ENCODE data around the gene RPS27. TPM values are rescaled to one million over a fixed set of nuclear protein-coding genes. Genes with fewer than 3 reads are reported as not detected.
"Not testable (repeated sequence)": the region's sequence is repeated elsewhere in the genome, so short reads cannot be mapped to it uniquely, and the experiment has no call there.

RPS27 gene
- total RNA-seq, 2 experiments from 2014 or later: 1,867 to 2,094 TPM

GRCh38 chr1:153970346-153970745 lies 20.2 kb upstream of the RPS27 start:
- POLR2A ChIA-PET: no interaction called here
- peaks cover 26% of the 10 kb centered on the region for H3K36me3 Mint-ChIP-seq (ENCODE audit: low read depth)
- ATAC-seq (no peak), DNase-seq (no peak)
- CTCF ChIA-PET: interaction anchor here (1.1 kb wide), 1 partner anchor 311 kb away, joined by 3 read pairs; no protein-coding TSS in a partner anchor
- intact Hi-C loops (cut with DNase I, micrococcal nuclease): no loop called here
- H3K4me1 Mint-ChIP-seq: peaks cover 38% of the 10 kb centered on the region
- H3K9me3 Mint-ChIP-seq (ENCODE audit: low read depth): no peaks in the 10 kb centered on the region
- H3K27me3 Mint-ChIP-seq: no peaks in the 10 kb centered on the region
- H3K27ac Mint-ChIP-seq: no peak overlapping the region
- no peak overlapping the region for H3K4me3 Mint-ChIP-seq

GRCh38 chr1:153973071-153973470 lies 17.5 kb upstream of the RPS27 start:
- intact Hi-C loops (cut with DNase I, micrococcal nuclease): no loop called here
- DNase-seq (no peak), ATAC-seq (no peak)
- Mint-ChIP-seq H3K9me3 (ENCODE audit: low read depth) (no peaks in the 10 kb centered on the region), H3K4me1 (peaks cover 39% of the 10 kb centered on the region), H3K27ac (peak overlapping the region; percentile 15), H3K4me3 (no peak overlapping the region), H3K27me3 (no peaks in the 10 kb centered on the region), H3K36me3 (ENCODE audit: low read depth) (peaks cover 39% of the 10 kb centered on the region)
- CTCF ChIA-PET: interaction anchor here (0.5 to 6.7 kb wide), 5 partner anchors 8 to 405 kb away, joined by 3 to 66 read pairs (median 4); partner anchors contain the start of genes RAB13, RPS27 and SLC39A1
- POLR2A ChIA-PET: interaction anchor here (2.1 kb wide), 1 partner anchor 10 kb away, joined by 7 read pairs; the partner anchor contains the start of gene SLC39A1

DNA sequence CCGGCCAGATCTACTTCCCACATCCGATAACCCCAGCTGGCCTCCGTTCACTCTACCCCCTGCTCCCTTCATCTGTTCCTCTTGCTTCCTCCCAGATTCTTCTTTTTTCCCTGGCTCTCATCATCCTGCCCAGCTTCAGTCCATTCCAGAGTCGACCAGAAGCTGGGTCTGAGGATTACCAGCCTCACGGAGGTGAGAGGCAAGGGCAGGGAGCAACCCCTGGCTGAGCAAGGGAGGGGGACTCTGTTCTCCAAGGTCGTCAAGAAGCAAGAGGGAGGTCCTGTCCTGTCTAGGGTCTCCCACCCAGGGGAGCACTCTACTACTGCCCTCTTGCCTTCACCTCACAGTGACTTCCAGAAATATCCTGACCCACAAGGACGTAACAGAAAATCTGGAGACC lies 17.0 kb upstream of the RPS27 start:
- Mint-ChIP-seq H3K4me1 (peaks cover 39% of the 10 kb centered on the region), H3K27me3 (no peaks in the 10 kb centered on the region), H3K4me3 (no peak overlapping the region), H3K36me3 (ENCODE audit: low read depth) (peaks cover 39% of the 10 kb centered on the region), H3K27ac (peak overlapping the region; percentile 1), H3K9me3 (ENCODE audit: low read depth) (no peaks in the 10 kb centered on the region)
- DNase-seq: no peak
- intact Hi-C loops (cut with DNase I, micrococcal nuclease): no loop called here
- CTCF ChIA-PET: interaction anchor here (0.5 to 6.7 kb wide), 4 partner anchors 10 to 406 kb away, joined by 4 to 66 read pairs (median 15); partner anchors contain the start of genes RAB13, RPS27 and SLC39A1
- ATAC-seq: no peak
- POLR2A ChIA-PET: interaction anchor here (2.1 kb wide), 1 partner anchor 11 kb away, joined by 7 read pairs; the partner anchor contains the start of gene SLC39A1

GRCh38 chr1:153976819-153977249 lies 13.7 kb upstream of the RPS27 start:
- Mint-ChIP-seq H3K36me3 (ENCODE audit: low read depth) (peaks cover 42% of the 10 kb centered on the region), H3K4me1 (peaks cover 40% of the 10 kb centered on the region), H3K27ac (peak overlapping the region; percentile 97), H3K27me3 (no peaks in the 10 kb centered on the region), H3K4me3 (peak overlapping the region; percentile 97), H3K9me3 (ENCODE audit: low read depth) (no peaks in the 10 kb centered on the region)
- CTCF ChIA-PET: interaction anchor here (0.6 to 6.7 kb wide), 6 partner anchors 10 to 255 kb away, joined by 3 to 66 read pairs (median 16); partner anchors contain the start of genes CREB3L4, CRTC2, RAB13 and RPS27
- POLR2A ChIA-PET: interaction anchor here (0.6 to 4.2 kb wide), 7 partner anchors 10 to 317 kb away, joined by 3 to 49 read pairs (median 8); partner anchors contain the start of genes CREB3L4, CRTC2, RAB13 and RPS27
- ATAC-seq (peak; percentile 6), DNase-seq (no peak)
- intact Hi-C loops (cut with DNase I, micrococcal nuclease): loop anchor here (1.0 to 5.0 kb wide), 10 partner anchors 9 to 343 kb away; partner anchors contain the start of genes CREB3L4 (in 2 of the 2), CRTC2 (in 2 of the 2), CHTOP (in 1 of the 2) and INTS3 (in 1 of the 2)

DNA sequence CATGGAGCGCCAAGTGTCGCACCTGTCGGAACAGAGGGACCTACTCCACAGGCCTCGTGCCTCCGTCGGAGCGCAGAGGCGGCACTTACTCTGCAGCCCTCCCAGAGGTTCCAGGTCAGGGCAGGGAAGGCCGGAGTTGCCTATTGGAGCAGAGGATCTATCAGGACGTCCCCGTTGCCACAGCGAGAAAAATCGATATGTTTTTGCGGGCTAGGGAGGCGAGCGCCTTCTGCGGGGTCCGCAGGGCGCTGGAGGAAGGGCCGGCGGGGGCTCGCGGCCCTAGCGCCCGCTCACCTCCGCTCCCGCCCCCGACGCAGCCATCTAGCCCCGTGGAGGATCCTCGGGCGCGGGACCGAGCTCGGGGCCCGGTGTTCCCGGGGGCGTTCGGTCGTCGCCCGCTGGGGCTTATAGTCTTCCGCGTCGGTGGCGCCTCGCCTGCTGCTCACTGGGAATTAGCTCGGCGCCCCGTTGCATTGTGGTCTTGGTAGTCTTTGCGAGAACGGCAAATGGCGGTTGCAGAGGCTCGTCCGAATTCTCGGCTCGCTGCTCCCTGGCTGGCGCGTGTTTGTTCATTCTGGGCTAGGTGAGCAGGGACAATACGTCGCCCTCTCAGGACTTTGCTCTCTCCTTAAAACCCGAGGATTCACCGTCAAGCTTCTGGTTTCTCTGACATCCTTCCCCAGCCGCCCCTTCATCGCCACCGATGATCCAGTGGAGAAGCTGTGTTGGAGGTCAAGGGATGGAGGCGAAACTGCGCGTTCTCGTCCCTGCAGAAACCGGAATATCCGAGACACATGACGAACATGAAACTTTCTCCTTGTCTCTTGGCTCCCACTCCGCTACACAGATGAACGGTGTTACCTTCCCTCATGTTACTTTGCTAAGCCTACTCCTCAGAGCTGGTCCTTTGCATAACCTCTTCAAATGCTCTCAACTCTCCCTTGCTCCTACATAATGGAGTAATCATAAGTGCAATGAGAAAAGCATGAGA lies 13.0 kb upstream of the RPS27 start, which contains the start of gene JTB:
JTB (minus strand) TSS at position 425 of the 991 bp plus-strand sequence; CDS start at position 3, 422 bp downstream.
- peak; percentile 94 for DNase-seq
- peak within 1 kb of the TSS; percentile 97 for H3K27ac Mint-ChIP-seq
- peak; percentile 95 for ATAC-seq
- H3K4me1 Mint-ChIP-seq: peaks cover 33% of the 10 kb centered on the region
- H3K36me3 Mint-ChIP-seq (ENCODE audit: low read depth): peaks cover 41% of the 10 kb centered on the region
- H3K4me3 Mint-ChIP-seq: peak within 1 kb of the TSS; percentile 97
- ChIA-PET CTCF (interaction anchor here (0.6 to 6.7 kb wide), 14 partner anchors 11 to 385 kb away, joined by 3 to 66 read pairs (median 4); partner anchors contain the start of genes CREB3L4, CRTC2, RAB13 and RPS27), POLR2A (interaction anchor here (0.6 to 4.2 kb wide), 12 partner anchors 9 to 318 kb away, joined by 3 to 49 read pairs (median 4); partner anchors contain the start of genes CREB3L4, CRTC2, RAB13 and RPS27)
- no peaks in the 10 kb centered on the region for H3K9me3 Mint-ChIP-seq (ENCODE audit: low read depth)
- intact Hi-C loops (cut with DNase I, micrococcal nuclease): loop anchor here (1.0 to 5.0 kb wide), 10 partner anchors 9 to 343 kb away; partner anchors contain the start of genes CREB3L4 (in 2 of the 2), CRTC2 (in 2 of the 2), CHTOP (in 1 of the 2) and INTS3 (in 1 of the 2)
- H3K27me3 Mint-ChIP-seq: no peaks in the 10 kb centered on the region

DNA sequence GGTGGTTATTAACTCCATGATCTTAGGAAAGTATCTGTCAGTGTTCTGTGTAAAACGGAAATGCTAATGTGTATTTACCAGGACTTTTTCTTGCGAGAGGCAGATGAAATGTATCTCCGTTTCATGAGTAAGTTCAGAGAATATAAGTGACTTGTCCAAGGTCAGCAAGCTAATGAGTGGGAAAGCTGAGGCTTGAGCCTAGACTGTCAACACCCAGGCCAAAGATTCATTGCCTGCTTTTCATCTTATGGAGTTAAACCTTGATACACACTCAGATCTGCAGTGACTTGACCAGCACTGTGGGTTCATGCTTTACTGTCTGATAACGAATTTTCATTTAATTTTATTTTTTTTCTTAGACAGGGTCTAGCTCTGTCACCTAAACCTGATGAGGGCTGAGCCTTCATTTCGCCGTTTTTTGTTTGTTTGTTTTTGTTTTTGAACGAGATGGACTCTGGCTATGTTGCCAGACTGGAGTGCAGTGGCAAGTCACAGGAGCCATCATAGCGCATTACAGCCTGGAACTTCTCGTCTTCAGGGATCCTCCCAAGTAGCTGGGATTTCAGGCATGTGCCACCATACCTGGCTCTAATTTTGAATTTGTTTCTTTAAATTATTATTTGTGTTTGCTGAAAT lies 12.2 kb upstream of the RPS27 start:
- Mint-ChIP-seq H3K4me3 (peak overlapping the region; percentile 97), H3K27me3 (no peaks in the 10 kb centered on the region), H3K27ac (peak overlapping the region; percentile 96), H3K36me3 (ENCODE audit: low read depth) (peaks cover 34% of the 10 kb centered on the region), H3K9me3 (ENCODE audit: low read depth) (no peaks in the 10 kb centered on the region), H3K4me1 (peaks cover 29% of the 10 kb centered on the region)
- intact Hi-C loops (cut with DNase I, micrococcal nuclease): loop anchor here in 1 of 2 experiments (5.0 kb wide), 1 partner anchor 251 kb away; the partner anchor contains the start of gene INTS3
- CTCF ChIA-PET: interaction anchor here (0.6 to 6.7 kb wide), 13 partner anchors 10 to 384 kb away, joined by 3 to 66 read pairs (median 4); partner anchors contain the start of genes CREB3L4, RAB13, RPS27 and SLC27A3
- no peak for DNase-seq
- ATAC-seq: no peak
- POLR2A ChIA-PET: interaction anchor here (0.6 to 4.2 kb wide), 10 partner anchors 8 to 437 kb away, joined by 3 to 49 read pairs (median 4); partner anchors contain the start of genes CREB3L4, CRTC2, RAB13 and RPS27

DNA sequence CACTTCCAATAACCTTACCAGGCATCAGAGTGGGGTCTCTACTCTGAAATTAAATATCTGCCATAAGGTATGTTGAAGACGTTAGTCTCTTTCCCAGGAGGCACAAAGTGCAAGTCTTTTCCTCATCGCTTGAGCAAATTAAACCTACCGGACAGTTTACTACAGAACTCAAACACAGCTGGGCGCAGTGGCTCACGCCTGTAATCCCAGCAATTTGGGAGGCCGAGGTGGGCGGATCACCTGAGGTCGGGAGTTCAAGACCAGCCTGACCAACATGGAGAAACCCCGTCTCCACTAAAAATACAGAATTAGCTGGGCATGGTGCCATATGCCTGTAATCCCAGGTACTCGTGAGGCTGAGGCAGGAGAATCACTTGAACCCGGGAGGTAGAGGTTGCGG lies 11.5 kb upstream of the RPS27 start:
- peak overlapping the region; percentile 69 for H3K27ac Mint-ChIP-seq
- ChIA-PET CTCF (interaction anchor here (0.7 to 6.7 kb wide), 8 partner anchors 9 to 204 kb away, joined by 3 to 66 read pairs (median 4); partner anchors contain the start of genes CREB3L4, RAB13, RPS27 and SLC27A3), POLR2A (interaction anchor here (0.6 to 4.2 kb wide), 3 partner anchors 12 to 436 kb away, joined by 4 to 49 read pairs (median 25); partner anchors contain the start of genes CREB3L4 and RPS27)
- intact Hi-C loops (cut with DNase I, micrococcal nuclease): loop anchor here in 1 of 2 experiments (5.0 kb wide), 1 partner anchor 252 kb away; the partner anchor contains the start of gene INTS3
- DNase-seq; H3K9me3 Mint-ChIP-seq (ENCODE audit: low read depth); H3K27me3 Mint-ChIP-seq; ATAC-seq: not testable (repeated sequence)
- peaks cover 29% of the 10 kb centered on the region for H3K4me1 Mint-ChIP-seq
- peaks cover 33% of the 10 kb centered on the region for H3K36me3 Mint-ChIP-seq (ENCODE audit: low read depth)
- peak overlapping the region; percentile 97 for H3K4me3 Mint-ChIP-seq

- H3K9me3 Mint-ChIP-seq (ENCODE audit: low read depth); DNase-seq; CTCF ChIA-PET; H3K36me3 Mint-ChIP-seq (ENCODE audit: low read depth); POLR2A ChIA-PET; H3K4me3 Mint-ChIP-seq; H3K27me3 Mint-ChIP-seq; ATAC-seq; H3K27ac Mint-ChIP-seq; intact Hi-C loops (cut with DNase I, micrococcal nuclease): not testable (repeated sequence)
- peaks cover 32% of the 10 kb centered on the region for H3K4me1 Mint-ChIP-seq
These were observed 8.8 kb upstream of the RPS27 start for GRCh38 chr1:153981735-153982134.

GRCh38 chr1:153984123-153984894 lies 6.3 kb upstream of the RPS27 start:
- DNase-seq: no peak
- no peak for ATAC-seq
- H3K36me3 Mint-ChIP-seq (ENCODE audit: low read depth): no peaks in the 10 kb centered on the region
- peaks cover 29% of the 10 kb centered on the region for H3K4me1 Mint-ChIP-seq
- CTCF ChIA-PET: interaction anchor here (0.6 to 7.7 kb wide), 10 partner anchors 8 to 474 kb away, joined by 3 to 66 read pairs (median 3); partner anchors contain the start of genes CREB3L4 and JTB
- POLR2A ChIA-PET: no interaction called here
- no peaks in the 10 kb centered on the region for H3K9me3 Mint-ChIP-seq (ENCODE audit: low read depth)
- H3K27ac Mint-ChIP-seq: peak overlapping the region; percentile 7
- H3K4me3 Mint-ChIP-seq: no peak overlapping the region
- intact Hi-C loops (cut with DNase I, micrococcal nuclease): no loop called here
- H3K27me3 Mint-ChIP-seq: no peaks in the 10 kb centered on the region
